GM12878 (cell line): Measurements from ENCODE around the gene SMAD2. TPM values are rescaled to one million over a fixed set of nuclear protein-coding genes. Genes with fewer than 3 reads are reported as not detected.

Experiments
- ATAC-seq: fragments of 200-7000 bp; cut with Tn5 transposase; 3 replicates; pipeline ENCODE4 v1.9.1; 2020; ENCODE audit warnings: mild to moderate bottlenecking, moderate library complexity
- BruUV-seq: library from RNA; stranded (reverse); fragments of 400-500 nt; replicated peaks from 2 replicates; lab custom pipeline; 2021; lab: Mats Ljungman, UMichigan
- CTCF ChIA-PET: fragments of 300-600 bp; sonication (Branson Sonifier 250); formaldehyde crosslinking; extraction: SDS; loops from one replicate; lab custom pipeline; 2021; ENCODE audit warnings: inconsistent platforms; lab: Yijun Ruan, JAX
- POLR2A ChIA-PET: fragments of 350-600 bp; formaldehyde crosslinking; extraction: SDS; loops from one replicate; lab custom pipeline; 2021; ENCODE audit warnings: inconsistent platforms; lab: Charles Lee
- RAD21 ChIA-PET: fragments of 300-600 bp; sonication (Branson Sonifier 250); formaldehyde crosslinking; loops from one replicate; lab custom pipeline; 2023; ENCODE audit warnings: antibody characterized with exemption; ENCODE audit not compliant: unreplicated experiment; lab: Charles Lee
- SMC1A ChIA-PET: fragments of 300-600 bp; sonication (Branson Sonifier 250); formaldehyde crosslinking; loops from one replicate; lab custom pipeline; 2023; ENCODE audit not compliant: unreplicated experiment, uncharacterized antibody; lab: Charles Lee
- DNase-seq: peaks from one replicate; pipeline ENCODE4 v3.0.0-alpha.2; 2011; ENCODE audit warnings: low read depth, low spot score
- FAIRE-seq: peaks from 3 replicates; lab custom pipeline; 2011; peaks lifted over from hg19 to GRCh38; lab: Jason Lieb, UNC
- H2AFZ ChIP-seq: 2 replicates; pipeline ENCODE4 v1.6.0; 2011; ENCODE audit warnings: low read depth, low read length, control low read depth; ENCODE audit not compliant: control insufficient read depth
- H3K27ac ChIP-seq: 2 replicates; pipeline ENCODE4 v1.5.1; 2011; ENCODE audit warnings: control low read depth; ENCODE audit not compliant: control insufficient read depth, insufficient read depth
- H3K27me3 ChIP-seq, 2 experiments: replicated peaks in 1 of 2; 2 replicates each; pipeline versions ENCODE4 v1.6.0 to v1.6.1; 2011; ENCODE audit warnings: low read length in 1 of 2; ENCODE audit not compliant: control insufficient read depth in 2 of 2, insufficient read depth in 2 of 2
- H3K36me3 ChIP-seq, 2 experiments: 2 replicates each; pipeline ENCODE4 v1.5.1; 2011; ENCODE audit warnings: low read length in 1 of 2; ENCODE audit not compliant: control insufficient read depth in 2 of 2, insufficient read depth in 2 of 2
- H3K4me1 ChIP-seq: 2 replicates; pipeline ENCODE4 v1.6.1; 2011; ENCODE audit warnings: mild to moderate bottlenecking, low read length, moderate library complexity, mixed read lengths; ENCODE audit not compliant: control insufficient read depth, insufficient read depth
- H3K4me2 ChIP-seq: 2 replicates; pipeline ENCODE4 v1.6.0; 2011; ENCODE audit warnings: control low read depth; ENCODE audit not compliant: control insufficient read depth, insufficient read depth
- H3K4me3 ChIP-seq: fragments of 200-600 bp; sonication (generic); 2 replicates; pipeline ENCODE4 v1.5.1; 2016
- H3K79me2 ChIP-seq: 2 replicates; pipeline ENCODE4 v1.6.0; 2011; ENCODE audit warnings: low read length; ENCODE audit not compliant: control insufficient read depth, insufficient read depth
- H3K9ac ChIP-seq: 2 replicates; pipeline ENCODE4 v1.8.0; 2011; ENCODE audit warnings: low read length, control low read depth, mixed read lengths; ENCODE audit not compliant: control insufficient read depth, insufficient read depth
- H3K9me3 ChIP-seq: replicated peaks from 3 replicates; pipeline ENCODE4 v1.5.1; 2011; ENCODE audit warnings: mild to moderate bottlenecking, low read length; ENCODE audit not compliant: control insufficient read depth, insufficient read depth
- H4K20me1 ChIP-seq: 2 replicates; pipeline ENCODE4 v1.6.0; 2011; ENCODE audit not compliant: control insufficient read depth, insufficient read depth
- CHD4 ChIP-seq: fragments of 200-600 bp; sonication (generic); IDR thresholded peaks from 2 replicates; pipeline ENCODE4 v1.6.1; 2016; ENCODE audit warnings: mild to moderate bottlenecking
- E2F4 ChIP-seq: IDR thresholded peaks from 2 replicates; pipeline ENCODE4 v1.6.1; 2012; ENCODE audit warnings: low read depth, low read length, improper control_type of control experiment
- HDGF ChIP-seq: fragments of 450-650 bp; IDR thresholded peaks from 2 replicates; pipeline ENCODE4 v1.6.1; 2016; ENCODE audit warnings: antibody characterized with exemption
- HSF1 ChIP-seq: fragments of 150-350 bp; IDR thresholded peaks from 2 replicates; pipeline ENCODE4 v1.6.1; 2014; ENCODE audit warnings: mild to moderate bottlenecking, low read depth, low read length
- IKZF1 ChIP-seq: fragments of 450-650 bp; conservative IDR thresholded peaks from 2 replicates; pipeline ENCODE4 v1.6.1; 2017; ENCODE audit warnings: antibody characterized with exemption, mild to moderate bottlenecking
- LARP7 ChIP-seq: fragments of 450-650 bp; IDR thresholded peaks from 2 replicates; pipeline ENCODE4 v1.6.1; 2017; ENCODE audit warnings: mild to moderate bottlenecking
- MYB ChIP-seq: fragments of 150-350 bp; IDR thresholded peaks from 2 replicates; pipeline ENCODE4 v1.6.1; 2014; ENCODE audit warnings: mild to moderate bottlenecking, low read depth, low read length, borderline replicate concordance
- NFXL1 ChIP-seq: fragments of 450-650 bp; IDR thresholded peaks from 2 replicates; pipeline ENCODE4 v1.6.1; 2017; ENCODE audit warnings: antibody characterized with exemption, mild to moderate bottlenecking, borderline replicate concordance
- NR2F1 ChIP-seq: fragments of 450-650 bp; conservative IDR thresholded peaks from 2 replicates; pipeline ENCODE4 v1.6.1; 2017; ENCODE audit warnings: mild to moderate bottlenecking
- RELA ChIP-seq: fragments of 450-650 bp; IDR thresholded peaks from 2 replicates; pipeline ENCODE4 v1.8.0; 2014; ENCODE audit warnings: borderline replicate concordance; ENCODE audit not compliant: partially characterized antibody
- RUNX3 ChIP-seq: IDR thresholded peaks from 2 replicates; pipeline ENCODE4 v1.6.1; 2012; ENCODE audit warnings: low read length, inconsistent platforms
- SIN3A ChIP-seq: IDR thresholded peaks from 2 replicates; pipeline ENCODE4 v1.6.1; 2012; ENCODE audit warnings: low read depth, low read length, improper control_type of control experiment
- TCF7 ChIP-seq: IDR thresholded peaks from 2 replicates; pipeline ENCODE4 v1.6.1; 2014; ENCODE audit warnings: antibody characterized with exemption, borderline replicate concordance
- YBX1 ChIP-seq: fragments of 450-650 bp; IDR thresholded peaks from 2 replicates; pipeline ENCODE4 v1.6.1; 2016; ENCODE audit warnings: antibody characterized with exemption
- YY1 ChIP-seq: IDR thresholded peaks from 2 replicates; pipeline ENCODE4 v1.6.1; 2011; ENCODE audit warnings: low read depth, mild to moderate bottlenecking, low read length
- ZBED1 ChIP-seq: IDR thresholded peaks from 2 replicates; pipeline ENCODE4 v1.6.1; 2016; ENCODE audit warnings: borderline replicate concordance
- ZNF207 ChIP-seq: fragments of 450-650 bp; IDR thresholded peaks from 2 replicates; pipeline ENCODE4 v1.6.1; 2014; ENCODE audit warnings: antibody characterized with exemption, mild to moderate bottlenecking, borderline replicate concordance
- WGBS: methylation state at CpG from one replicate; pipeline ENCODE4 v1.1.6; 2016; ENCODE audit warnings: low lambda C conversion rate; ENCODE audit not compliant: insufficient replicate concordance, insufficient coverage; ENCODE audit errors: missing lambda C conversion rate; 5-methylcytosine and 5-hydroxymethylcytosine counted together
- in situ Hi-C: fragments of 300-500 bp; cut with MboI; formaldehyde crosslinking; loops from 9 replicates; pipeline ENCODE4 v1.14.3; 2018; ENCODE audit warnings: mixed read lengths
- intact Hi-C: fragments of 100-400 bp; cut with micrococcal nuclease; formaldehyde crosslinking; loops from one replicate; pipeline ENCODE4 v1.14.2; 2022; ENCODE audit not compliant: unreplicated experiment
- polyA plus RNA-seq, 11 experiments: library from polyadenylated mRNA; depleted of rRNA in 4 of 11; unstranded in 6 of 11; stranded (reverse) in 5 of 11; fragments of >200 nt; fragmentation: Nextera tagmentation in 4 of 11; fragmentation: Illumina TruSeq in 1 of 11; extraction: Ambion mirVana in 4 of 11; extraction: Trizol in 1 of 11; gene quantifications; 1 replicate in 1 of 11; 2 replicates in 10 of 11; pipeline versions ENCODE4 v1.2.1 to v1.2.3, GENCODE V29; 2011 to 2016; ENCODE audit warnings: inconsistent platforms in 2 of 11, missing spikeins in 2 of 11, low read depth in 1 of 11
- total RNA-seq, 4 experiments: library from RNA; depleted of rRNA in 3 of 4; stranded (reverse); fragments of >200 nt in 3 of 4; fragmentation: Illumina TruSeq in 1 of 4; extraction: Trizol in 1 of 4; gene quantifications; 2 replicates each; pipeline versions ENCODE4 v1.2.1 to v1.2.3, GENCODE V29; 2013 to 2021

The SMAD2 gene
- total and polyA plus RNA-seq, 10 of the 15 experiments (the other 5 are each of a cell fraction or from before 2014, with no cell fraction given), result 28.8 to 111 (median 65.8) TPM

- POLR2A ChIA-PET, result interaction anchor here (1.3 kb wide), 1 partner anchor 22 kb away, joined by 3 read pairs; no protein-coding TSS in a partner anchor
- CTCF ChIA-PET, result interaction anchor here (1.6 kb wide), 1 partner anchor 24 kb away, joined by 3 read pairs; no protein-coding TSS in a partner anchor
- Histone ChIP-seq H3K36me3 (peaks cover 2 to 6% of the 10 kb centered on the region in 2 experiments; a peak in 2 of 4 replicates), H2AFZ (no peak overlapping the region), H3K27me3 (no peaks in the 10 kb centered on the region), H3K27ac (no peak overlapping the region), H4K20me1 (no peaks in the 10 kb centered on the region; the same call in 1 of the 2 replicates), H3K9me3 (peaks cover 7% of the 10 kb centered on the region), H3K79me2 (peaks cover 84% of the 10 kb centered on the region), H3K4me1 (peaks cover 10% of the 10 kb centered on the region), H3K4me3 (no peak overlapping the region), H3K4me2 (no peak overlapping the region), H3K9ac (no peak overlapping the region)
- 99% methylated on average over 4 of the region's 4 CpGs for WGBS
- TF ChIP-seq SIN3A (no peak), E2F4 (no peak), IKZF1 (no peak), NR2F1 (no peak), LARP7 (no peak), YBX1 (no peak), TCF7 (no peak), RELA (no peak), RUNX3 (no peak), HSF1 (no peak), CHD4 (no peak), NFXL1 (no peak), MYB (no peak), YY1 (no peak), HDGF (no peak), ZNF207 (no peak), ZBED1 (no peak)
- FAIRE-seq (no peak), DNase-seq (no peak), ATAC-seq (no peak)
- intact Hi-C loops (no loop called here), in situ Hi-C loops (no loop called here)
- SMC1A ChIA-PET, result interaction anchor here (0.7 to 1.5 kb wide), 3 partner anchors 10 to 20 kb away, joined by 3 to 8 read pairs (median 3); no protein-coding TSS in a partner anchor
- BruUV-seq, result no TSS peak
- RAD21 ChIA-PET, result no interaction called here
Observed at GRCh38 chr18:47909484-47909883, 21.0 kb downstream of the SMAD2 start.
